Ovary (tissue), 9 donors: ENCODE results near the gene RBM20. TPM values are rescaled to one million over a fixed set of nuclear protein-coding genes. Genes with fewer than 3 reads are reported as not detected.
A peak's percentile ranks its signal among the peaks of the same experiment; 100 is the strongest.

Source experiments
- DNase-seq, 5 donors: peaks; one replicate each; pipeline ENCODE4 v3.0.0-alpha.2; 2019 to 2020
- H3K27ac ChIP-seq, 2 donors: fragments of 200-600 bp; one replicate each; pipeline versions ENCODE4 v1.5.1 to v1.8.0; 2019 to 2022
- H3K27me3 ChIP-seq: fragments of 200-600 bp; one replicate; pipeline ENCODE4 v1.8.0; 2022
- H3K36me3 ChIP-seq: fragments of 200-600 bp; sonication (generic); one replicate; pipeline ENCODE4 v1.5.1; 2019
- H3K4me1 ChIP-seq: one replicate; pipeline ENCODE4 v1.8.1; 2013; ENCODE audit warnings: mild to moderate bottlenecking, moderate library complexity; ENCODE audit not compliant: insufficient read depth
- H3K4me3 ChIP-seq: fragments of 200-600 bp; sonication (generic); one replicate; pipeline ENCODE4 v1.5.1; 2017
- H3K9me3 ChIP-seq, 2 donors: fragments of 200-600 bp in 1 of 2; sonication (generic) in 1 of 2; one replicate each; pipeline versions ENCODE4 v1.5.1 to v1.8.1; 2013 to 2019; ENCODE audit warnings: mild to moderate bottlenecking in 1 of 2, moderate library complexity in 1 of 2
- CTCF ChIP-seq, 3 donors: fragments of 450-650 bp in 2 of 3; fragments of 200-600 bp in 1 of 3; IDR thresholded peaks; one replicate each; pipeline versions ENCODE4 v1.5.1 to v1.8.0; 2016 to 2022; ENCODE audit warnings: antibody characterized with exemption in 3 of 3, mild to moderate bottlenecking in 1 of 3
- EP300 ChIP-seq: sonication (generic); formaldehyde crosslinking; IDR thresholded peaks from one replicate; pipeline ENCODE4 v1.6.1; 2017; ENCODE audit warnings: antibody characterized with exemption
- POLR2A ChIP-seq: fragments of 450-650 bp; IDR thresholded peaks from one replicate; pipeline ENCODE4 v1.6.1; 2017; ENCODE audit warnings: antibody characterized with exemption, mild to moderate bottlenecking, moderate library complexity
- WGBS, 3 donors: extraction: QIAGEN DNeasy Blood & Tissue Kit in 1 of 3; methylation state at CpG; one replicate each; pipeline versions ENCODE4 v1.1.5 to v1.1.7; 2013 to 2017; 5-methylcytosine and 5-hydroxymethylcytosine counted together
- intact Hi-C, 4 donors: fragments of 100-400 bp; cut with DNase I; formaldehyde crosslinking; loops; one replicate each; pipeline versions ENCODE4 v1.11.0 to v1.15.1; 2022 to 2023
- polyA plus RNA-seq, 2 donors: library from polyadenylated mRNA; stranded (reverse); fragments of 200-250 nt in 1 of 2; fragments of 350-450 nt in 1 of 2; fragmentation: Illumina TruSeq in 1 of 2; extraction: RNeasy Lipid Tissue Mini Kit (QIAGEN cat#74804) in 1 of 2; gene quantifications; one replicate each; pipeline ENCODE4 v1.2.3, GENCODE V29; 2013 to 2014
- total RNA-seq, 7 donors: library from RNA; depleted of rRNA in 2 of 7; stranded (reverse); fragments of >200 nt in 2 of 7; fragmentation: NEBNext Ultra II Directional in 3 of 7; extraction: Animal tissue kit (Norgen Biotek cat#: 25700) in 3 of 7; gene quantifications; one replicate each; pipeline versions ENCODE4 v1.1.0 to v1.2.4, GENCODE V29; 2016 to 2023
- donor health status: DM: no; HTN: no; CAD: no; lungs with moderate emphysema.
- donor health status: DM: no; HTN: no; CAD: no.
- donor health status: Bipolar disorder and iron deficiency.
- donor health status: DM: yes; HTN: yes; CAD: no.
- donor health status: DM: no; HTN: no; CAD: no.
- donor health status: DM: yes; HTN: yes; CAD: no.

RBM20 gene
- total and polyA plus RNA-seq, 9 donors = 0.96 to 4.9 (median 3.6) TPM

- TF ChIP-seq EP300 (no peak), POLR2A (no peak), CTCF (IDR thresholded peaks at IDR 0.05) (no peak)
- WGBS, 3 donors = 88 to 98% (median 97%) methylated on average over 1 of the region's 1 CpG
- no peak overlapping the region for H3K27ac ChIP-seq
- H3K27me3 ChIP-seq = no peaks in the 10 kb centered on the region
- no peak for DNase-seq
- peaks cover 1% of the 10 kb centered on the region for H3K4me1 ChIP-seq
- no peak overlapping the region for H3K4me3 ChIP-seq
- no peaks in the 10 kb centered on the region for H3K9me3 ChIP-seq
- intact Hi-C loops = no loop called here
- no peaks in the 10 kb centered on the region for H3K36me3 ChIP-seq
Observed at GRCh38 chr10:110876788-110877187, 232.7 kb downstream of the RBM20 start.

DNA sequence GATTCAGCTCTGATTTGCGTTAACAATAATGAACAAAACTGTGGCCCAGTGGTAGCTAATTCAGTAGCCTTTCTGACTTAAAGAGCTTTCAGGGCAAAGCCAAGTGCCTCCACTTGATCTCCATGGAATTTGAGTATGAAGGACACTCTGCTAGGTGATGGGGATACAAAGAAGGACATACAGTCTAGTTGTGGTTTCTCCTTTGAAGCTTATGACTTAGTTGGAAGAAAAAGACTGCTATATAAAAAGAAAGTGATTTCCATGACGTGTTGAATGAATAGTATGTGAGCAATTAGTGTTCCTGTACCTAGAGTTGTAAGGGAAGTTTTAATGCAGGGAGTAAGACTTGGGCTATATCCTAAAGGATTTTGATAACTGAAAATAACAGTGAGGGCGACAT is 235.9 kb downstream of the RBM20 start:
- WGBS, 3 donors = 64 to 77% (median 71%) methylated on average over 3 of the region's 3 CpGs
- Histone ChIP-seq H3K27ac (no peak overlapping the region), H3K9me3 (no peaks in the 10 kb centered on the region), H3K27me3 (no peaks in the 10 kb centered on the region), H3K4me3 (no peak overlapping the region), H3K36me3 (no peaks in the 10 kb centered on the region), H3K4me1 (peaks cover 5% of the 10 kb centered on the region)
- TF ChIP-seq EP300 = no peak
- TF ChIP-seq CTCF (IDR thresholded peaks at IDR 0.05) = no peak
- TF ChIP-seq POLR2A = no peak
- DNase-seq = no peak
- intact Hi-C loops = loop anchor here in 2 of 4 donors (10.0 kb wide), 2 partner anchors 75 to 195 kb away; partner anchors contain the start of gene ADRA2A (in 1 of the 2)

- H3K9me3 ChIP-seq = no peaks in the 10 kb centered on the region
- DNase-seq = no peak
- no peak overlapping the region for H3K27ac ChIP-seq
- 57 to 59% (median 59%) methylated on average over 9 of the region's 9 CpGs for WGBS, 3 donors
- H3K4me3 ChIP-seq = no peak overlapping the region
- no peak for TF ChIP-seq CTCF (IDR thresholded peaks at IDR 0.05)
- TF ChIP-seq EP300 = no peak
- no peak for TF ChIP-seq POLR2A
- H3K4me1 ChIP-seq = peaks cover 3% of the 10 kb centered on the region
- H3K36me3 ChIP-seq = no peaks in the 10 kb centered on the region
- no peaks in the 10 kb centered on the region for H3K27me3 ChIP-seq
- intact Hi-C loops = loop anchor here in 2 of 4 donors (10.0 kb wide), 2 partner anchors 76 to 194 kb away; partner anchors contain the start of gene ADRA2A (in 1 of the 2)
Observed at GRCh38 chr10:110881247-110881646, 237.1 kb downstream of the RBM20 start.

DNA sequence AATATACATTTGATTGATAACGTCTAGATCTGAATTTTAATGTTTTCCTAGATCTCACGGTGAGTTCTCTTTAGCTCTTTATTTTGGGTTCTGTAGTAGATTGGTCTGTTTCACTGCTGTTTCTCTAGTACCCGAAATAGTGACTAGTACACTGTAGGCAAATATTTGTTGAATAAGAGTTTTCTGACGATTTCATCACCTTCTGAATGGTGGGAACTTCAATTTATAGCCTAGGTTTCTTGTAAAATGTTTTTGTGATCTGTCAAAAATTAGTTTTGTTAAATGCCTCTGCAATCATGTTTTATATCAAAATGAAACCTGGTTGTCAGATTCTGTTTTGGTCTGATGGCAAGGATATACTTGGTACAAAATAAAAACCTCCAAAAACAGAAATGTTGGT is 237.8 kb downstream of the RBM20 start:
- no peak overlapping the region for H3K4me3 ChIP-seq
- no peak for DNase-seq
- H3K4me1 ChIP-seq = peaks cover 3% of the 10 kb centered on the region
- H3K9me3 ChIP-seq = no peaks in the 10 kb centered on the region
- H3K27me3 ChIP-seq = no peaks in the 10 kb centered on the region
- intact Hi-C loops = loop anchor here in 2 of 4 donors (10.0 kb wide), 2 partner anchors 77 to 193 kb away; partner anchors contain the start of gene ADRA2A (in 1 of the 2)
- peak overlapping the region in 1 of 2 donors; percentile 19 for H3K27ac ChIP-seq
- TF ChIP-seq CTCF (IDR thresholded peaks at IDR 0.05) (no peak), EP300 (no peak), POLR2A (no peak)
- no peaks in the 10 kb centered on the region for H3K36me3 ChIP-seq
- 24 to 35% (median 32%) methylated on average over 4 of the region's 4 CpGs for WGBS, 3 donors
